Measurements from ENCODE around the gene NRTN. TPM values are rescaled to one million over a fixed set of nuclear protein-coding genes. Genes with fewer than 3 reads are reported as not detected.
A peak's percentile ranks its signal among the peaks of the same experiment; 100 is the strongest.

NRTN gene
- total RNA-seq, 1 experiment from 2014 or later: 2.6 TPM

GRCh38 chr19:5805462-5806132, 730 bp downstream of the NRTN start:
- Histone ChIP-seq H3K27me3 (replicated peaks; ENCODE audit: control insufficient read depth, insufficient read depth, low read length) (no peaks in the 10 kb centered on the region), H3K4me1 (0 out of 2 replicates have a peak, but pooled peaks cover 3% of the 10 kb centered on the region), H3K4me3 (ENCODE audit: low read depth, low read length) (peak overlapping the region; percentile 57), H3K9me3 (no peaks in the 10 kb centered on the region), H3K36me3 (ENCODE audit: control insufficient read depth, insufficient read depth, low read length) (no peaks in the 10 kb centered on the region)
- CTCF ChIA-PET: no interaction called here
- no peaks in the 10 kb centered on the region for H3K27me3 Mint-ChIP-seq (ENCODE audit: insufficient read depth, unreplicated experiment)
- H3K4me1 Mint-ChIP-seq (ENCODE audit: low read depth, unreplicated experiment): no peaks in the 10 kb centered on the region
- H3K27ac Mint-ChIP-seq (ENCODE audit: unreplicated experiment): no peak overlapping the region
- BruUV-seq (replicated peaks): no TSS peak
- peak; percentile 86 to 89 for DNase-seq
- H3K36me3 Mint-ChIP-seq (ENCODE audit: insufficient read depth, unreplicated experiment): no peaks in the 10 kb centered on the region
- no peaks in the 10 kb centered on the region for H3K9me3 Mint-ChIP-seq (ENCODE audit: unreplicated experiment)
- intact Hi-C loops (cut with micrococcal nuclease; ENCODE audit: unreplicated experiment): loop anchor here (2.0 kb wide), 1 partner anchor 87 kb away; no protein-coding TSS in a partner anchor
- peak; percentile 84 to 92 for TF ChIP-seq CTCF (IDR thresholded peaks at IDR 0.05; ENCODE audit: insufficient read depth in 1 of 2, low read depth in 1 of 2, low read length in 1 of 2, severe bottlenecking in 1 of 2, unreplicated experiment in 1 of 2)
- POLR2A ChIA-PET: no interaction called here
- peak overlapping the region; percentile 73 for H3K4me3 Mint-ChIP-seq (ENCODE audit: unreplicated experiment)

DNA sequence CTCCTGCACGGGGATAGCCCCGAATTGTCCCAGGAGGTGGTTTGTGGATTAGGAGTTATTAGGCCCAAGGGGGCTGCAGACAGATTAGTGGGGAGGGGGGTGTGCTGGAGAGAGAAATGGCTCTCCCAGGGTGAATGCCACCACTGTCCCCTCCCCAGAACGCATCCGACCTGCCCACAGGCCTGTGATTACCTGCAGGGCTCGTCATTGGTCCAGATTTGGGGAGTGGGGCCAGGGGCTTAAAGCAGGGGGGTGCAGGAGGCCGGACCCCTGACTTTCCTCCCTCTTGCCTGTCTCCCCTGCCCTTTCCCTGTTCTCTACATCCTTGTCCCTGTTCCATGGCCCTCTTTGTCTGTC, 1.2 kb downstream of the NRTN start:
- Histone ChIP-seq H3K4me1 (0 out of 2 replicates have a peak, but pooled peaks cover 3% of the 10 kb centered on the region), H3K36me3 (ENCODE audit: control insufficient read depth, insufficient read depth, low read length) (no peaks in the 10 kb centered on the region), H3K4me3 (ENCODE audit: low read depth, low read length) (no peak overlapping the region), H3K27me3 (replicated peaks; ENCODE audit: control insufficient read depth, insufficient read depth, low read length) (no peaks in the 10 kb centered on the region), H3K9me3 (no peaks in the 10 kb centered on the region)
- no TSS peak for BruUV-seq (replicated peaks)
- no peak overlapping the region for H3K27ac Mint-ChIP-seq (ENCODE audit: unreplicated experiment)
- H3K27me3 Mint-ChIP-seq (ENCODE audit: insufficient read depth, unreplicated experiment): no peaks in the 10 kb centered on the region
- POLR2A ChIA-PET: no interaction called here
- CTCF ChIA-PET: no interaction called here
- intact Hi-C loops (cut with micrococcal nuclease; ENCODE audit: unreplicated experiment): no loop called here
- no peaks in the 10 kb centered on the region for H3K9me3 Mint-ChIP-seq (ENCODE audit: unreplicated experiment)
- no peaks in the 10 kb centered on the region for H3K36me3 Mint-ChIP-seq (ENCODE audit: insufficient read depth, unreplicated experiment)
- H3K4me1 Mint-ChIP-seq (ENCODE audit: low read depth, unreplicated experiment): no peaks in the 10 kb centered on the region
- DNase-seq: no peak
- peak overlapping the region; percentile 73 for H3K4me3 Mint-ChIP-seq (ENCODE audit: unreplicated experiment)
- no peak for TF ChIP-seq CTCF (IDR thresholded peaks at IDR 0.05; ENCODE audit: insufficient read depth in 1 of 2, low read depth in 1 of 2, low read length in 1 of 2, severe bottlenecking in 1 of 2, unreplicated experiment in 1 of 2)

- Histone ChIP-seq H3K4me3 (ENCODE audit: low read depth, low read length) (no peak overlapping the region), H3K27me3 (replicated peaks; ENCODE audit: control insufficient read depth, insufficient read depth, low read length) (no peaks in the 10 kb centered on the region), H3K36me3 (ENCODE audit: control insufficient read depth, insufficient read depth, low read length) (no peaks in the 10 kb centered on the region), H3K4me1 (0 out of 2 replicates have a peak, but pooled peaks cover 3% of the 10 kb centered on the region), H3K9me3 (no peaks in the 10 kb centered on the region)
- POLR2A ChIA-PET: no interaction called here
- DNase-seq: no peak
- no TSS peak for BruUV-seq (replicated peaks)
- H3K27ac Mint-ChIP-seq (ENCODE audit: unreplicated experiment): no peak overlapping the region
- intact Hi-C loops (cut with micrococcal nuclease; ENCODE audit: unreplicated experiment): no loop called here
- CTCF ChIA-PET: interaction anchor here (0.7 kb wide), 1 partner anchor 35 kb away, joined by 6 read pairs; no protein-coding TSS in a partner anchor
- H3K4me3 Mint-ChIP-seq (ENCODE audit: unreplicated experiment): no peak overlapping the region
- no peaks in the 10 kb centered on the region for H3K27me3 Mint-ChIP-seq (ENCODE audit: insufficient read depth, unreplicated experiment)
- H3K36me3 Mint-ChIP-seq (ENCODE audit: insufficient read depth, unreplicated experiment): no peaks in the 10 kb centered on the region
- H3K9me3 Mint-ChIP-seq (ENCODE audit: unreplicated experiment): no peaks in the 10 kb centered on the region
- no peak for TF ChIP-seq CTCF (IDR thresholded peaks at IDR 0.05; ENCODE audit: insufficient read depth in 1 of 2, low read depth in 1 of 2, low read length in 1 of 2, severe bottlenecking in 1 of 2, unreplicated experiment in 1 of 2)
- no peaks in the 10 kb centered on the region for H3K4me1 Mint-ChIP-seq (ENCODE audit: low read depth, unreplicated experiment)
These were observed 2.0 kb downstream of the NRTN start for GRCh38 chr19:5806905-5807304.

All from Caco-2 (cell line).